ENCODE results near the gene FETUB. TPM values are rescaled to one million over a fixed set of nuclear protein-coding genes. Genes with fewer than 3 reads are reported as not detected.

FETUB gene
- polyA plus RNA-seq, 4 donors, result not detected

DNA sequence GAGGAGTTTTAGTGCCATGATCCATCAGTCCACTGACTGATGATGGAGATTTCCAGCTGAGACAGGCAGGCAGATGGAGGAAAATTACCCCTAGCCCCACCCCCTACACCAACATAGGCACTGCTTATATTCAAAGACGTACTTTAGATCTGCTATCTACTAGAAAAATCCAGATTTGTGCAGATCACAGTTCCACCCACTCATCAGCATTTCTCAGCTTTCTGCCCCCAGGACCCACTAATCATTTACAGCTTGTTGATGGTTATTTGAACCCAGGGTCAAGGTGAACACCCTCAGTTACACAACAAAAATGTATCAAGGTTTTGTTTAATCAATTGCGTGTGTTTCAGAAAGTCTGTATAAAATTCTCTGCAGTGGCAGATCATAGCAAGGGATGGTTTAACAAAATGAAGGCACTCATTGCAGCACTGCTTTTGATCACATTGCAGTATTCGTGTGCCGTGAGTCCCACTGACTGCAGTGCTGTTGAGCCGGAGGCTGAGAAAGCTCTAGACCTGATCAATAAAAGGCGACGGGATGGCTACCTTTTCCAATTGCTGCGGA is 25.5 kb downstream of the FETUB start, which contains the start of gene HRG:
Gene HRG, plus strand, starts transcription at position 390 of the 564 bp plus-strand sequence. Its CDS starts 18 bp downstream, at position 408.
- no peak within 1 kb of the TSS for H3K27ac ChIP-seq (ENCODE audit: low read depth in 1 of 3, low read length in 2 of 3)

DNA sequence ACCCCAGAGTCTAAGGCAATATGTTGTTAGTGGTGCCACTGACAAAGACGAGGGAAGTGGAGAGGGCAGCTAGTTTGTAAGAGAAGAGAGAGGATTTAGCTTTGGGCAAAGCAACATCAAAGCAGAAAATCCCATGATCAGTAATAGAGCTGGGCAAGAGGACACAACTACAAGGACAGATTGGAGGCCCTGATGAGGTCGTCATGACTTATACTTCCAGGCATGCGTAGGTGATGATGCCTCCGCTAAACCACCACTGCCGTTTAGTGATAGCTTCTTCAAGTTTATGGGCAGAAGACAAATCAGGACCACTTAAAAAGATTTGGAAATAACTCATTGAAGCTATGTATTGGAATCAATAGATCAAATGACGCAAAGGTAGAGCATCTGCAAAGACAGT is 28.2 kb downstream of the FETUB start:
- Histone ChIP-seq H3K9me3 (ENCODE audit: control insufficient read depth in 2 of 2, insufficient read depth in 1 of 2, low read depth in 1 of 2, low read length in 1 of 2) (no peaks in the 10 kb centered on the region), H3K27ac (ENCODE audit: low read depth in 1 of 3, low read length in 2 of 3) (no peak overlapping the region), H3K4me3 (ENCODE audit: low read depth in 1 of 3, low read length in 3 of 3) (no peak overlapping the region), H3K4me1 (ENCODE audit: control insufficient read depth in 3 of 3, insufficient read depth in 2 of 3, low read depth in 1 of 3, low read length in 2 of 3) (no peaks in the 10 kb centered on the region), H3K36me3 (ENCODE audit: control insufficient read depth in 3 of 3, insufficient read depth in 2 of 3, low read depth in 1 of 3, low read length in 3 of 3) (no peaks in the 10 kb centered on the region), H3K27me3 (ENCODE audit: control insufficient read depth in 3 of 3, insufficient read depth in 3 of 3, low read length in 3 of 3) (peaks cover 0 to 4% (median 0%) of the 10 kb centered on the region in 3 donors)
- DNase-seq (no peak), FAIRE-seq (no peak)
- WGBS, 3 donors, result 74 to 77% (median 76%) methylated on average over 6 of the region's 6 CpGs

More for the DNA sequence above, 25.5 kb downstream of the FETUB start, which contains the start of gene HRG:
- no peak for FAIRE-seq
- Histone ChIP-seq H3K4me1 (ENCODE audit: control insufficient read depth in 3 of 3, insufficient read depth in 2 of 3, low read depth in 1 of 3, low read length in 2 of 3) (no peaks in the 10 kb centered on the region), H3K36me3 (ENCODE audit: control insufficient read depth in 3 of 3, insufficient read depth in 2 of 3, low read depth in 1 of 3, low read length in 3 of 3) (no peaks in the 10 kb centered on the region), H3K9me3 (ENCODE audit: control insufficient read depth in 2 of 2, insufficient read depth in 1 of 2, low read depth in 1 of 2, low read length in 1 of 2) (no peaks in the 10 kb centered on the region), H3K27me3 (ENCODE audit: control insufficient read depth in 3 of 3, insufficient read depth in 3 of 3, low read length in 3 of 3) (peaks cover 0 to 4% (median 0%) of the 10 kb centered on the region in 3 donors), H3K4me3 (ENCODE audit: low read depth in 1 of 3, low read length in 3 of 3) (no peak within 1 kb of the TSS)
- 79 to 87% (median 82%) methylated on average over 8 of the region's 8 CpGs for WGBS, 3 donors
- DNase-seq, result no peak

DNA sequence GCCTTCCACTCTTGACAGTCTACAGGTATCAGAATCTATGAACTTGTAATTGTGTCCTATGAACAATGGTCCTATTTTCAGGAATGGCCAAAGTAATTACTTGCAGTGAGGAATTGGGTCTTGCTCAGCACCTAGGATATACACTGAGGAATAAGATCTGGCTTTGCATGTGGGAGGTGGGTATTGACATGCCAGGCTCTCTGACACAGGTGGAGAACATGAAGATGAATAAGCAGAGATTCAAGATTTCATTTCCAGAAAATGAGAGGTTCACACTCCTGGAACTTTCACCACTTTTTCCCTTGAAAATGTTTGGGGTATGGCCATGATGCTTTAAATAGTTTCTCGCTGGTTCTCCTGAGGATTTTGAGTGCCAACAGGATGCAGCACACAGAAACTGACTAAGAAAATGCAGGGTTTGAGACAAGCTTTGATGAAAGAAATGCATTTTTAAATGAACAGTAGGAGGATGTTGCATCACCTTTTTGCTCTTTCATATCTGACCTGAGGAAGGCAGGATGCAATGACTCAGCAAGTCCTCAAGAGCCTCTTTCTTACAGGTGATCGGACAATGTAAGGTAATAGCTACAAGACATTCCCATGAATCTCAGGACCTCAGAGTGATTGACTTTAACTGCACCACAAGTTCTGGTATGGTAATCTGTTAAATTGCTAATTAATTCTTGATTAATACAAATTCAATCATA is 29.3 kb downstream of the FETUB start:
- no peaks in the 10 kb centered on the region for H3K36me3 ChIP-seq (ENCODE audit: control insufficient read depth in 3 of 3, insufficient read depth in 2 of 3, low read depth in 1 of 3, low read length in 3 of 3)
- DNase-seq (no peak), FAIRE-seq (no peak)
- H3K4me1 ChIP-seq (ENCODE audit: control insufficient read depth in 3 of 3, insufficient read depth in 2 of 3, low read depth in 1 of 3, low read length in 2 of 3), result no peaks in the 10 kb centered on the region
- no peaks in the 10 kb centered on the region for H3K9me3 ChIP-seq (ENCODE audit: control insufficient read depth in 2 of 2, insufficient read depth in 1 of 2, low read depth in 1 of 2, low read length in 1 of 2)
- H3K4me3 ChIP-seq (ENCODE audit: low read depth in 1 of 3, low read length in 3 of 3), result no peak overlapping the region
- no peak overlapping the region for H3K27ac ChIP-seq (ENCODE audit: low read depth in 1 of 3, low read length in 2 of 3)
- WGBS, 3 donors, result 78 to 95% (median 84%) methylated on average over 2 of the region's 2 CpGs
- peaks cover 0 to 1% (median 0%) of the 10 kb centered on the region in 3 donors for H3K27me3 ChIP-seq (ENCODE audit: control insufficient read depth in 3 of 3, insufficient read depth in 3 of 3, low read length in 3 of 3)

DNA sequence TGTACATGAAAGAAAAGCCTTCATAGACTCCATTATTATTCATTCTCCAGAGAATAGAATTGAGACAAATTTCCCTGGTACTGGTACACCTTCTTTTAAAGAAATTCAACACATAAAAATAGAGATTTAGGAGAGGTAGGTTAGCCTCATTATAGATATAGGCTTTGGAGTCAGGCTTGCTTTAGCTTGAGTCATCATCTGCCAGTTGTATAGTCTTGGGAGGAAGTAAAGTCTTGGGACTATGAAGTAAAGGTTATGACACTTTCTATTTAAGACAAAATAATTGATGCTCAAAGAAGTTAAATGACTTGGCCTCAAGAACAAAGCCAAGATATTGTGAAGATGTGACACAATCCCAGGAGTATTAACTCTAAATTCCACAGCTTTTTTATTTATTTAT is 30.0 kb downstream of the FETUB start:
- no peak for FAIRE-seq
- H3K36me3 ChIP-seq (ENCODE audit: control insufficient read depth in 3 of 3, insufficient read depth in 2 of 3, low read depth in 1 of 3, low read length in 3 of 3), result no peaks in the 10 kb centered on the region
- peaks cover 0 to 3% (median 0%) of the 10 kb centered on the region in 3 donors for H3K27me3 ChIP-seq (ENCODE audit: control insufficient read depth in 3 of 3, insufficient read depth in 3 of 3, low read length in 3 of 3)

DNA sequence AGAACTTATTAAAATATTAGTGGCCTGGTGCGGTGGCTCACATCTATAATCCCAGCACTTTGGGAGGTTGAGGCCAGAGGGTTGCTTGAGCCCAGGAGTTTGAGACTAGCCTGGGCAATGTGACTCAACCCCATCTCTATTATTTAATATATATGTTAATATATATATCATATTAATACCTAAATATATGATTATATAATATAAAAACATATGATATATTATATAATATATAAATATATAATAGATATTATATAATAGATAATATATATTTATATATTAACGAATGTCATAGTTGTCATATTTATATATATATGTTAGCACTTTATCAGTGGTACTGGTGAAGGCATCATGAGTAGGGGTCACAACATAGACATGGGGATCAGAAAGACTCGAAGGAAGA is 30.9 kb downstream of the FETUB start:
- Histone ChIP-seq H3K4me1 (ENCODE audit: control insufficient read depth in 3 of 3, insufficient read depth in 2 of 3, low read depth in 1 of 3, low read length in 2 of 3) (no peaks in the 10 kb centered on the region), H3K36me3 (ENCODE audit: control insufficient read depth in 3 of 3, insufficient read depth in 2 of 3, low read depth in 1 of 3, low read length in 3 of 3) (no peaks in the 10 kb centered on the region), H3K4me3 (ENCODE audit: low read depth in 1 of 3, low read length in 3 of 3) (no peak overlapping the region), H3K9me3 (ENCODE audit: control insufficient read depth in 2 of 2, insufficient read depth in 1 of 2, low read depth in 1 of 2, low read length in 1 of 2) (no peaks in the 10 kb centered on the region), H3K27me3 (ENCODE audit: control insufficient read depth in 3 of 3, insufficient read depth in 3 of 3, low read length in 3 of 3) (peaks cover 0 to 3% (median 0%) of the 10 kb centered on the region in 3 donors), H3K27ac (ENCODE audit: low read depth in 1 of 3, low read length in 2 of 3) (no peak overlapping the region)
- WGBS, 3 donors, result 87 to 93% (median 90%) methylated on average over 3 of the region's 3 CpGs
- FAIRE-seq (no peak), DNase-seq (no peak)

More for the DNA sequence above, 30.0 kb downstream of the FETUB start:
- H3K9me3 ChIP-seq (ENCODE audit: control insufficient read depth in 2 of 2, insufficient read depth in 1 of 2, low read depth in 1 of 2, low read length in 1 of 2), result no peaks in the 10 kb centered on the region
- no peak for DNase-seq
- H3K27ac ChIP-seq (ENCODE audit: low read depth in 1 of 3, low read length in 2 of 3), result no peak overlapping the region
- H3K4me3 ChIP-seq (ENCODE audit: low read depth in 1 of 3, low read length in 3 of 3), result no peak overlapping the region
- H3K4me1 ChIP-seq (ENCODE audit: control insufficient read depth in 3 of 3, insufficient read depth in 2 of 3, low read depth in 1 of 3, low read length in 2 of 3), result no peaks in the 10 kb centered on the region

DNA sequence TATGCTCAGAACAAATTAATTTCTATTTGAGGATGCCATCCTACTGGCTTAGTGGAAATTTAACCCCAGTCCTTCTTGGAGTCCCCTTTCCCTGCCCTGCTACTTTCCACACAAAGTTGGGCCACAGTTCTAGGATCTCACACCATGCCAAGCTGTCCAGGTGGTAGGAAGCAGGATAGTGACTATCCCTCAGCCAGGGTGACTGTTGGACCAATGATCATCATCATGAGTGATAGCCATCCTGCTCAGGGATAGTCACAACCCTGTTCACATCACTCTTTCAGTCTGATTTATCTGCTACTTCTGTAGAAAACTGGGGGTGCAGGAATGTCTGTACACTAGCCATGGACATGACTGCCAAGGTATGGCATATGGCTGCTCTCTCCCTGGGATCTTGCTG is 38.4 kb downstream of the FETUB start:
- no peak for FAIRE-seq
- DNase-seq, result no peak
- Histone ChIP-seq H3K4me1 (ENCODE audit: control insufficient read depth in 3 of 3, insufficient read depth in 2 of 3, low read depth in 1 of 3, low read length in 2 of 3) (peaks cover 0 to 20% (median 0%) of the 10 kb centered on the region in 3 donors), H3K4me3 (ENCODE audit: low read depth in 1 of 3, low read length in 3 of 3) (no peak overlapping the region), H3K9me3 (ENCODE audit: control insufficient read depth in 2 of 2, insufficient read depth in 1 of 2, low read depth in 1 of 2, low read length in 1 of 2) (peaks cover 0 to 4% of the 10 kb centered on the region in 2 donors), H3K27me3 (ENCODE audit: control insufficient read depth in 3 of 3, insufficient read depth in 3 of 3, low read length in 3 of 3) (peaks cover 0 to 3% (median 0%) of the 10 kb centered on the region in 3 donors), H3K27ac (ENCODE audit: low read depth in 1 of 3, low read length in 2 of 3) (no peak overlapping the region), H3K36me3 (ENCODE audit: control insufficient read depth in 3 of 3, insufficient read depth in 2 of 3, low read depth in 1 of 3, low read length in 3 of 3) (no peaks in the 10 kb centered on the region)

DNA sequence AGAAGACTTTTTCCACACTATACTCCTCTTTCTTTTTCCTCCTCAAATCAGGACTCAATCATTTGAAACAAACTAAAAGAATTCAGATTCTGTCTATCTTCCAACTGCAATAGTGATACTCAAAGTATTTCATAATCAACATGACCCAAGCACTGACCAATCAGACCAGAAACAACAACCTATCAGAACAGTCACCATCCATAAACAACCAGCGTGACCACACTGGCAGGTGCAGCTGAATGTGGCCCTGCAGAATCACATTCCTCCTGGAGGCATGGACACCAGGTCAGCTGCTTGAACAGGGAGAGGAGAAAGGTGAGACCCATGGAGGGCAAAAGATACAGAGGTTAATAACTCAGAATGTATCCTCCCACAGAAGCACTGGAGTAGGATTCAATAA is 39.0 kb downstream of the FETUB start:
- H3K4me3 ChIP-seq (ENCODE audit: low read depth in 1 of 3, low read length in 3 of 3), result no peak overlapping the region
- no peak overlapping the region for H3K27ac ChIP-seq (ENCODE audit: low read depth in 1 of 3, low read length in 2 of 3)
- H3K9me3 ChIP-seq (ENCODE audit: control insufficient read depth in 2 of 2, insufficient read depth in 1 of 2, low read depth in 1 of 2, low read length in 1 of 2), result peaks cover 0 to 9% of the 10 kb centered on the region in 2 donors
- H3K36me3 ChIP-seq (ENCODE audit: control insufficient read depth in 3 of 3, insufficient read depth in 2 of 3, low read depth in 1 of 3, low read length in 3 of 3), result no peaks in the 10 kb centered on the region
- FAIRE-seq (no peak), DNase-seq (no peak)
- peaks cover 0 to 25% (median 0%) of the 10 kb centered on the region in 3 donors for H3K4me1 ChIP-seq (ENCODE audit: control insufficient read depth in 3 of 3, insufficient read depth in 2 of 3, low read depth in 1 of 3, low read length in 2 of 3)
- H3K27me3 ChIP-seq (ENCODE audit: control insufficient read depth in 3 of 3, insufficient read depth in 3 of 3, low read length in 3 of 3), result peaks cover 0 to 3% (median 0%) of the 10 kb centered on the region in 3 donors
- WGBS, 3 donors, result 17 to 44% (median 29%) methylated on average over 1 of the region's 1 CpG

DNA sequence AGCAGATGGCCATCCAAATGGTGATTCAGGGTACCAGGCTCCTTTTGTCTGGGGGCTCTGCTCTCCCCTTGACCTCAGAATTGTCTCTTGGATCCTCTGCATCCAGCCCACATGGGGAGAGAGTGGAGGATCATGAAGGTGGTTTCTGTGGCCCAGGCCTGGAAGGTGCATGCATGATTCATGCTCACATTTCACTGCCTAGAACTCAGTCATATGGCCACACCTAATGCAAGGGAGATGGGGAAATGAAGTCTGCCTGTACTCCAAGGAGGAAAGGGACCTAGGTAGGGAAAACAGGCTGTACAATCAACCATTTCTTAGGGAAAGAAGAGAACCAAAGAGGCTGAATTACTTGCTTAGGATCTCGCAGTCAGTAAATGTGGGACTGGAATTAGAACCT is 40.7 kb downstream of the FETUB start:
- H3K27me3 ChIP-seq (ENCODE audit: control insufficient read depth in 3 of 3, insufficient read depth in 3 of 3, low read length in 3 of 3), result peaks cover 0 to 2% (median 0%) of the 10 kb centered on the region in 3 donors
- FAIRE-seq (no peak), DNase-seq (no peak)

More for the DNA sequence above, 40.7 kb downstream of the FETUB start:
- Histone ChIP-seq H3K36me3 (ENCODE audit: control insufficient read depth in 3 of 3, insufficient read depth in 2 of 3, low read depth in 1 of 3, low read length in 3 of 3) (no peaks in the 10 kb centered on the region), H3K9me3 (ENCODE audit: control insufficient read depth in 2 of 2, insufficient read depth in 1 of 2, low read depth in 1 of 2, low read length in 1 of 2) (peaks cover 2 to 19% of the 10 kb centered on the region in 2 donors), H3K4me3 (ENCODE audit: low read depth in 1 of 3, low read length in 3 of 3) (no peak overlapping the region), H3K27ac (ENCODE audit: low read depth in 1 of 3, low read length in 2 of 3) (no peak overlapping the region), H3K4me1 (ENCODE audit: control insufficient read depth in 3 of 3, insufficient read depth in 2 of 3, low read depth in 1 of 3, low read length in 2 of 3) (peaks cover 0 to 25% (median 0%) of the 10 kb centered on the region in 3 donors)
- WGBS, 3 donors, result 95 to 96% (median 95%) methylated on average over 1 of the region's 1 CpG
